ENCODE measurements around the gene DNAH11. TPM values are rescaled to one million over a fixed set of nuclear protein-coding genes. Genes with fewer than 3 reads are reported as not detected.

Gene DNAH11
- polyA plus RNA-seq, 1 donor from 2014 or later: 0.16 TPM

DNA sequence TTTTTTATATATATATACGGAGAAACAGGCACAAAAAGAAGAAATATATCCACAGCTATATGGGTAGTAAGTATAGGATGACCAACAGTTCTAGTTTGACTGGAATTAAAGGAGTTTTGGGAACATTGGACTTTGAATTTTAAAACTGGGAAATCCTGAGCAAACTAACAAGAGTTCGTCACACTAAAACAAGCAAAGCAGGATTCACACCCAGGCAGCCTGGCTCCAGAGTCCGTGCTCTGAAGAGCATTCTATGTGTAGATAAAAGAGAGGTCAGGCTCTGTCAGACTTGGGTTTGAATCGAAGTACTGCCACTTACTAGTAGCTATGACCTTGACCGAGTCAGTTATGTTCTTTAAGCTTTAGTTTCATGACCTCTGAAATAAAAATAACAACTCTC lies 191.0 kb downstream of the DNAH11 start:
- H3K4me3 ChIP-seq (ENCODE audit: low read length): no peak overlapping the region
- H3K9me3 ChIP-seq (ENCODE audit: low read length): no peaks in the 10 kb centered on the region
- H2AFZ ChIP-seq (ENCODE audit: low read depth, low read length): no peak overlapping the region
- H3K36me3 ChIP-seq (ENCODE audit: insufficient read depth, low read length): no peaks in the 10 kb centered on the region
- H4K20me1 ChIP-seq (ENCODE audit: insufficient read depth): no peaks in the 10 kb centered on the region
- no peak for TF ChIP-seq TAF1 (IDR thresholded peaks at IDR 0.05; ENCODE audit: low read depth)
- no peak for TF ChIP-seq POLR2AphosphoS5 (IDR thresholded peaks at IDR 0.05)
- no peak for TF ChIP-seq CTCF (IDR thresholded peaks at IDR 0.05; ENCODE audit: poor library complexity, severe bottlenecking)
- TF ChIP-seq EZH2 (IDR thresholded peaks at IDR 0.05; ENCODE audit: borderline replicate concordance, insufficient read depth, low read length, poor library complexity, severe bottlenecking): no peak
- no peak for TF ChIP-seq EP300 (conservative IDR thresholded peaks at IDR 0.05; ENCODE audit: poor library complexity, severe bottlenecking)
- TF ChIP-seq MXI1 (conservative IDR thresholded peaks at IDR 0.05; ENCODE audit: poor library complexity, severe bottlenecking): no peak
- no peak for TF ChIP-seq SMC3 (conservative IDR thresholded peaks at IDR 0.05; ENCODE audit: poor library complexity)
- TF ChIP-seq REST (IDR thresholded peaks at IDR 0.05; ENCODE audit: borderline replicate concordance): no peak
- TF ChIP-seq RAD21 (conservative IDR thresholded peaks at IDR 0.05): no peak
- H3K9me2 ChIP-seq (ENCODE audit: insufficient read depth, low read length): no peaks in the 10 kb centered on the region
- H3K79me2 ChIP-seq (replicated peaks; ENCODE audit: insufficient read depth, low read length): no peaks in the 10 kb centered on the region
- no peak overlapping the region for H3K9ac ChIP-seq (ENCODE audit: low read length)
- no peak overlapping the region for H3K4me2 ChIP-seq (ENCODE audit: low read length)
- no peaks in the 10 kb centered on the region for H3F3A ChIP-seq (ENCODE audit: insufficient read depth, low read length, poor library complexity, severe bottlenecking)
- no peak overlapping the region for H3K27ac ChIP-seq (ENCODE audit: low read length)
- no peaks in the 10 kb centered on the region for H3K27me3 ChIP-seq (ENCODE audit: insufficient read depth, low read depth, low read length)

GRCh38 chr7:21743493-21743892 lies 200.7 kb downstream of the DNAH11 start:
- H3K9me2 ChIP-seq (ENCODE audit: insufficient read depth, low read length): no peaks in the 10 kb centered on the region
- no peaks in the 10 kb centered on the region for H3K27me3 ChIP-seq (ENCODE audit: insufficient read depth, low read depth, low read length)
- H3F3A ChIP-seq (ENCODE audit: insufficient read depth, low read length, poor library complexity, severe bottlenecking): no peaks in the 10 kb centered on the region
- no peak overlapping the region for H3K4me2 ChIP-seq (ENCODE audit: low read length)
- H3K27ac ChIP-seq (ENCODE audit: low read length): no peak overlapping the region
- H4K20me1 ChIP-seq (ENCODE audit: insufficient read depth): no peaks in the 10 kb centered on the region
- no peak for TF ChIP-seq MXI1 (conservative IDR thresholded peaks at IDR 0.05; ENCODE audit: poor library complexity, severe bottlenecking)
- TF ChIP-seq REST (IDR thresholded peaks at IDR 0.05; ENCODE audit: borderline replicate concordance): no peak
- no peak for TF ChIP-seq EP300 (conservative IDR thresholded peaks at IDR 0.05; ENCODE audit: poor library complexity, severe bottlenecking)
- no peak for TF ChIP-seq SMC3 (conservative IDR thresholded peaks at IDR 0.05; ENCODE audit: poor library complexity)
- no peak for TF ChIP-seq RAD21 (conservative IDR thresholded peaks at IDR 0.05)
- no peak for TF ChIP-seq POLR2AphosphoS5 (IDR thresholded peaks at IDR 0.05)
- no peak for TF ChIP-seq TAF1 (IDR thresholded peaks at IDR 0.05; ENCODE audit: low read depth)
- TF ChIP-seq EZH2 (IDR thresholded peaks at IDR 0.05; ENCODE audit: borderline replicate concordance, insufficient read depth, low read length, poor library complexity, severe bottlenecking): no peak
- no peak for TF ChIP-seq CTCF (IDR thresholded peaks at IDR 0.05; ENCODE audit: poor library complexity, severe bottlenecking)
- H3K4me3 ChIP-seq (ENCODE audit: low read length): no peak overlapping the region
- H3K9ac ChIP-seq (ENCODE audit: low read length): no peak overlapping the region
- H3K79me2 ChIP-seq (replicated peaks; ENCODE audit: insufficient read depth, low read length): no peaks in the 10 kb centered on the region
- no peak overlapping the region for H2AFZ ChIP-seq (ENCODE audit: low read depth, low read length)
- no peaks in the 10 kb centered on the region for H3K9me3 ChIP-seq (ENCODE audit: low read length)
- H3K36me3 ChIP-seq (ENCODE audit: insufficient read depth, low read length): no peaks in the 10 kb centered on the region

Measured in neural cell (in vitro differentiated cells).